Astrocyte of the spinal cord (primary cell): ENCODE results near the gene DYSF.

Experiments
- DNase-seq: peaks from one replicate; pipeline ENCODE4 v3.0.0; 2011; ENCODE audit warnings: low read depth, low spot score
- H3K4me3 ChIP-seq: 2 replicates; pipeline ENCODE4 v1.5.1; 2011; ENCODE audit warnings: low read depth, mild to moderate bottlenecking, low read length, moderate library complexity
- CTCF ChIP-seq: IDR thresholded peaks from 2 replicates; pipeline ENCODE4 v1.5.1; 2012; ENCODE audit warnings: low read depth, mild to moderate bottlenecking, low read length, inconsistent platforms
- in situ Hi-C: cut with HindIII; loops from 2 replicates; pipeline ENCODE4 v1.10.0; 2017; ENCODE audit warnings: low sequenced_read_pairs

Gene DYSF

GRCh38 chr2:71685941-71686611, 232.7 kb downstream of the DYSF start:
- in situ Hi-C loops = no loop called here
- no peak for TF ChIP-seq CTCF
- no peak overlapping the region for H3K4me3 ChIP-seq
- no peak for DNase-seq

GRCh38 chr2:71686781-71687180, 233.4 kb downstream of the DYSF start:
- no peak for DNase-seq
- in situ Hi-C loops = no loop called here
- no peak overlapping the region for H3K4me3 ChIP-seq
- no peak for TF ChIP-seq CTCF

- no peak overlapping the region for H3K4me3 ChIP-seq
- TF ChIP-seq CTCF = no peak
- in situ Hi-C loops = no loop called here
- DNase-seq = no peak
Measured at GRCh38 chr2:71687412-71687811, 234.1 kb downstream of the DYSF start.

- DNase-seq = no peak
- no peak overlapping the region for H3K4me3 ChIP-seq
- no peak for TF ChIP-seq CTCF
- in situ Hi-C loops = no loop called here
Measured at GRCh38 chr2:71688530-71688929, 235.2 kb downstream of the DYSF start.

GRCh38 chr2:71689393-71689792, 236.0 kb downstream of the DYSF start:
- DNase-seq = no peak
- in situ Hi-C loops = no loop called here
- no peak for TF ChIP-seq CTCF
- H3K4me3 ChIP-seq = no peak overlapping the region

- no peak overlapping the region for H3K4me3 ChIP-seq
- in situ Hi-C loops = no loop called here
- TF ChIP-seq CTCF = no peak
- no peak for DNase-seq
Measured at GRCh38 chr2:71689968-71690834, 236.8 kb downstream of the DYSF start.
